NCI-H82 treated with DMSO at 0.1 percent for 48 hours (cell line): ENCODE measurements around the gene PHACTR1.
"Not testable (repeated sequence)": the region's sequence is repeated elsewhere in the genome, so short reads cannot be mapped to it uniquely, and the experiment has no call there.

Experiments
- DNase-seq: peaks from one replicate; lab custom pipeline; 2025; ENCODE audit not compliant: unreplicated experiment; lab: John Stamatoyannopoulos, UW

The PHACTR1 gene

GRCh38 chr6:13097454-13097853 lies 380.9 kb downstream of the PHACTR1 start:
- no peak for DNase-seq

GRCh38 chr6:13098006-13098405 lies 381.4 kb downstream of the PHACTR1 start:
- no peak for DNase-seq

- DNase-seq, result no peak
Measured at GRCh38 chr6:13098793-13099570, 382.4 kb downstream of the PHACTR1 start.

- DNase-seq, result no peak
Measured at GRCh38 chr6:13099771-13100170, 383.2 kb downstream of the PHACTR1 start.

DNA sequence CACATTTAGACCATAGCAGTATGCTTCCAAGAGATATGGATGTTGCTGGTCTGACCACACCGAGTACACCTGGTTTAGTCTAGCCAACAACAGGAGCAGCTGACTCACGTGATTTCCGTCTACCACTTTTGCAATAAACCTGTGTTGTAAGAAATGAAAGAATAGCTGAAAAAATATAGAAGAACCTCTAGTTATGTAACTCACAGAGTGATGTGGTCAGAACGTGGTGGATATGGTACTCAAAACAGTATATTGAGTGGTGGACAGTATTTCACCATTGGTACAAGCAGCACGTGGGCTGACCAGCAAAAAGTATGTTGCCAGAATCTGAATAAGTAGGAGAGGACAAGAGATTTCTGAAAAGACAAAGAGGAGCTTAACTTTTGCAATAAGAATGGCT lies 384.8 kb downstream of the PHACTR1 start:
- DNase-seq, result no peak

GRCh38 chr6:13101985-13102384 lies 385.4 kb downstream of the PHACTR1 start:
- no peak for DNase-seq

DNA sequence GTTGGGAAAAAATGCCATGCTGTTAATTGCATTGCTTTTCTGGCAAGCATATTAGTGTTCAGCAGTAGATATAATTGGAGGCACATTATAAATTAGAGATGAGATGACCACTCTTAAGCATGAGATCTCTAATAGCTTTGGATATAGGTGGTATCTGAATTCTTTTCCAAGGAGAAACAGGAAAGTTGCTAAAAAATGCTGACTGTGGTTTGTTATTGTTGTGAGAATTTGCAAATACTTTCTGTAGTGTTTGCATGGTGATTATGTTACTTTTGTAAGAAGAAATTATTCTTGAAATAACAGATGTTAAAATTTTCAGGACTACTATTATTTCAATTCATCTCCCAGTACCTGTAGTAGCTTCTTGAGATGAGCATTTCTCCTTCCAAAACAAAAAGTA lies 386.6 kb downstream of the PHACTR1 start:
- no peak for DNase-seq

GRCh38 chr6:13105139-13105538 lies 388.6 kb downstream of the PHACTR1 start:
- DNase-seq, result no peak

GRCh38 chr6:13112921-13113320 lies 396.4 kb downstream of the PHACTR1 start:
- no peak for DNase-seq

DNA sequence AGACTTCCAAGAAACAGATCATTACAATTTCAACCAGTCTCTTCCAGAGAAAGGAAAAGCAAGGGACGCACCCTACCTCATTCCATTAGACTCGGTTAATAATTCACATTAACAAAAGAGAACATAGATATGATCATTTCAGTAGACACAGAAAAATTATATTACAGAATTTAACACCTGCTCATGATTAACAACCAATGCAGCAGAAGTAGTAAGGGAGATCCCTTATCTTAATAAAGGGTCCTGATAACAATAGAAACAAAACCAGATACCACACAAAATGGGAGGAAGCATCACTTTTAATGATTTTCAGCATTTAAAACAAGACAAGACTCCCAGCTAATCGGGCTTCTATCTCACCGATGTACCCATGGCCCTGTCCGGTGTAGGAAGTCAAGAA lies 396.8 kb downstream of the PHACTR1 start:
- DNase-seq, result no peak

- no peak for DNase-seq
Measured at GRCh38 chr6:13113981-13114593, 397.5 kb downstream of the PHACTR1 start.

GRCh38 chr6:13116155-13116554 lies 399.6 kb downstream of the PHACTR1 start:
- no peak for DNase-seq

- no peak for DNase-seq
Measured at GRCh38 chr6:13117570-13117969, 401.0 kb downstream of the PHACTR1 start.

DNA sequence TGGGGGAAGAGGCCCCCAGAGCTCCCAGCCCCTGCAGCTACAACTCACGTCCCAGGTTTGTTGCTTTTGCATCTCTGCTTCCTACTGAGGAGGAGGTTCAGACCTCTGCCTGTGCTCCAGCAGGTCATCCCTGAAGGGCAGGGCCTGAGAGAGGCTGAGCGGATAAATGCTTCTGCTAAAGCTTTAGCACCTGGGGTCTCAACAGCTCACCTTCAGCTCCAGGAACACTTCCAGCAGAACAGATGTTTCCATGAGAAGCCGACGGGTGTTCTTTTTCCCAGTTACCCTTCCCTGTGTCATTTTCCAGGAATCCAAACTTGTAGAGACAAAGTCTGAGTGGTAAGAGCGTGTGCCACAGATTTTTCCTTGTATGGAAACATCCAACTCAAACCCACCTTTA lies 403.0 kb downstream of the PHACTR1 start:
- DNase-seq, result no peak

- no peak for DNase-seq
Measured at GRCh38 chr6:13120483-13121482, 404.2 kb downstream of the PHACTR1 start.

- no peak for DNase-seq
Measured at GRCh38 chr6:13124131-13124530, 407.6 kb downstream of the PHACTR1 start.

- DNase-seq, result no peak
Measured at GRCh38 chr6:13125841-13126240, 409.3 kb downstream of the PHACTR1 start.

- DNase-seq, result no peak
Measured at GRCh38 chr6:13131935-13132661, 415.5 kb downstream of the PHACTR1 start.

DNA sequence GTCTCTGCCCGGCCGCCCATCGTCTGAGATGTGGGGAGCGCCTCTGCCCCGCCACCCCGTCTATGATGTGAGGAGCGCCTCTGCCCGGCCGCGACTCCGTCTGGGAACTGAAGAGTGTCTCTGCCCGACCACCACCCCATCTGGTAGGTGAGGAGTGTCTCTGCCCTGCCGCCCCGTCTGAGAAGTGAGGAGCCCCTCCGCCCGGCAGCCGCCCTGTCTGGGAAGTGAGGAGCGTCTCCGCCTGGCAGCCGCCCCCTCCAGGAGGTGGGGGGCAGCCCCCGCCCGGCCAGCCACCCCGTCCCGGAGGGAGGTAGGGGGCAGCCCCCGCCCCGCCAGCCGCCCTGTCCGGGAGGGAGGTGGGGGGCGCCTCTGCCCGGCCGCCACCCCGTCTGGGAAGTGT lies 417.3 kb downstream of the PHACTR1 start:
- not testable (repeated sequence) for DNase-seq

DNA sequence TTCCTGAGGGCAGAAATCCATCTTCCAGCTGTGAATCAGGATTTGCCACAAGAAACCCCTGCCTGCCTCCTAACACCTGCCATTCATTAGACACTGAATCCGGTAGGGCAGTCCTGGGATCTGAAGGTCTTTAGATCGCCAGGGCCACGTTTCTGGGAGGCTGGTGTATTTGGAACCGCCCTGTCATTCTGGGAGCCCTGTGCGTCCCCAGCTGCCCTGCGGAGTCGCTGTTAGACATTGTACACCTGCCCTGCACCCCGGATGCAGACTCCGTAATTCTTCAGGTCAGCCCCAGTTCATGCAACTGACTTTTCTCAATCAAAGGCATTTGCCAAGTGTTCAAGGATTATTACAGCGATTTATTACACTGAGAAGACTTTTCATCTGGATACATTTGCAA lies 418.6 kb downstream of the PHACTR1 start:
- no peak for DNase-seq

DNA sequence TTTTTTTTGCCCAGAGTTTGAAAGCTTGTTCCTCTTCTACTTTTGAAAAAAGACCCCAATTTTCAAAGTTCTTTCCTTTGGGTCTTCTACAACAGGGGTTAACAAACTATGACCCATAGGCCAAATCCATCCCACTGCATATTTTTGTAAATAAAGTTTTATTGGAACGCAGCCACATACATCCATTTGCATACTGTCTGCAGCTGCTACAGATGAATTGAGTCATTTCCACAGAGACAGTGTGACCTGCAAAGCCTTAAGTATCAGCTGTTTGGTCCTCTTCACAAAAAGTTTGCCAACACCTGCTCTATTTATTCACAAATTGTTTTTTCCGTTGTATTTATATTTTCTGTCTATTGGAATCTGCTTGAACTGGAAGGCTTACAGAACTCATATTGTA lies 422.6 kb downstream of the PHACTR1 start:
- DNase-seq, result no peak
